SK-N-MC (cell line): Measurements from ENCODE around the gene MAEL.

ENCODE experiments used
- DNase-seq: peaks from one replicate; pipeline ENCODE4 v3.0.0-alpha.2; 2011; ENCODE audit warnings: low read depth, low spot score
- H3K27ac ChIP-seq: fragments of 200-600 bp; sonication (generic); 2 replicates; pipeline ENCODE4 v1.5.1; 2016; ENCODE audit warnings: mixed run types
- H3K36me3 ChIP-seq: fragments of 200-600 bp; sonication (generic); 2 replicates; pipeline ENCODE4 v1.6.1; 2017; ENCODE audit warnings: antibody characterized with exemption, low read length, mixed read lengths; ENCODE audit not compliant: insufficient read depth
- H3K4me3 ChIP-seq: fragments of 200-600 bp; sonication (generic); 2 replicates; pipeline ENCODE4 v1.5.1; 2016
- H3K9ac ChIP-seq: fragments of 200-600 bp; sonication (generic); 2 replicates; pipeline ENCODE4 v1.8.0; 2017; ENCODE audit warnings: mixed run types, mixed read lengths; ENCODE audit not compliant: insufficient read length
- H3K9me3 ChIP-seq: fragments of 200-600 bp; sonication (generic); 2 replicates; pipeline ENCODE4 v1.6.1; 2017; ENCODE audit warnings: low read depth, mild to moderate bottlenecking, antibody characterized with exemption, low read length, moderate library complexity, mixed read lengths
- EZH2 ChIP-seq: fragments of 200-600 bp; sonication (generic); IDR thresholded peaks from one replicate; pipeline ENCODE4 v1.6.1; 2017; ENCODE audit warnings: antibody characterized with exemption
- FOXP2 ChIP-seq: optimal IDR thresholded peaks from 2 replicates; pipeline ENCODE3; 2011; ENCODE audit warnings: mild to moderate bottlenecking, moderate library complexity; ENCODE audit not compliant: insufficient read depth; ENCODE audit errors: extremely low read length, control extremely low read depth
- POLR2AphosphoS5 ChIP-seq: IDR thresholded peaks from 2 replicates; pipeline ENCODE4 v1.6.1; 2012; ENCODE audit warnings: mild to moderate bottlenecking, low read depth, low read length, borderline replicate concordance

MAEL gene

GRCh38 chr1:167056529-167057231 is 67.6 kb downstream of the MAEL start:
- Histone ChIP-seq H3K9me3 (no peaks in the 10 kb centered on the region), H3K27ac (no peak overlapping the region), H3K36me3 (no peaks in the 10 kb centered on the region), H3K4me3 (no peak overlapping the region), H3K9ac (no peak overlapping the region)
- TF ChIP-seq EZH2 (no peak), POLR2AphosphoS5 (no peak), FOXP2 (no peak)
- no peak for DNase-seq

- DNase-seq: no peak
- Histone ChIP-seq H3K36me3 (no peaks in the 10 kb centered on the region), H3K9ac (no peak overlapping the region), H3K27ac (no peak overlapping the region), H3K9me3 (no peaks in the 10 kb centered on the region), H3K4me3 (no peak overlapping the region)
- no peak for TF ChIP-seq FOXP2
Observed at GRCh38 chr1:167057241-167057688, 68.2 kb downstream of the MAEL start.

- DNase-seq: peak; percentile 53
- Histone ChIP-seq H3K4me3 (peak overlapping the region; percentile 61), H3K27ac (no peak overlapping the region), H3K36me3 (no peaks in the 10 kb centered on the region), H3K9ac (peak overlapping the region; percentile 8), H3K9me3 (no peaks in the 10 kb centered on the region)
- TF ChIP-seq FOXP2: no peak
- TF ChIP-seq POLR2AphosphoS5: no peak
- TF ChIP-seq EZH2: no peak
Observed at GRCh38 chr1:167059045-167059808, 70.1 kb downstream of the MAEL start.

GRCh38 chr1:167059809-167060107 is 70.7 kb downstream of the MAEL start:
- no peak for TF ChIP-seq FOXP2
- no peak for TF ChIP-seq EZH2
- TF ChIP-seq POLR2AphosphoS5: no peak
- H3K36me3 ChIP-seq: no peaks in the 10 kb centered on the region
- H3K9me3 ChIP-seq: no peaks in the 10 kb centered on the region
- no peak overlapping the region for H3K27ac ChIP-seq
- DNase-seq: no peak
- H3K9ac ChIP-seq: no peak overlapping the region
- H3K4me3 ChIP-seq: no peak overlapping the region; the same call in 1 of the 2 replicates

- TF ChIP-seq POLR2AphosphoS5 (no peak), FOXP2 (no peak), EZH2 (no peak)
- Histone ChIP-seq H3K4me3 (no peak overlapping the region), H3K36me3 (no peaks in the 10 kb centered on the region), H3K9me3 (no peaks in the 10 kb centered on the region), H3K9ac (no peak overlapping the region), H3K27ac (no peak overlapping the region)
- DNase-seq: no peak
Observed at GRCh38 chr1:167060141-167061072, 71.3 kb downstream of the MAEL start.

- DNase-seq: no peak
- Histone ChIP-seq H3K36me3 (no peaks in the 10 kb centered on the region), H3K9ac (no peak overlapping the region), H3K27ac (no peak overlapping the region), H3K4me3 (no peak overlapping the region), H3K9me3 (no peaks in the 10 kb centered on the region)
- TF ChIP-seq FOXP2 (no peak), POLR2AphosphoS5 (no peak)
Observed at GRCh38 chr1:167061073-167061464, 72.0 kb downstream of the MAEL start.

- Histone ChIP-seq H3K9me3 (no peaks in the 10 kb centered on the region), H3K27ac (no peak overlapping the region), H3K9ac (no peak overlapping the region), H3K4me3 (no peak overlapping the region), H3K36me3 (no peaks in the 10 kb centered on the region)
- TF ChIP-seq POLR2AphosphoS5 (no peak), FOXP2 (no peak), EZH2 (no peak)
- DNase-seq: no peak
Observed at GRCh38 chr1:167064621-167065020, 75.5 kb downstream of the MAEL start.

GRCh38 chr1:167065471-167065870 is 76.4 kb downstream of the MAEL start:
- TF ChIP-seq FOXP2 (no peak), EZH2 (no peak), POLR2AphosphoS5 (no peak)
- Histone ChIP-seq H3K9ac (no peak overlapping the region), H3K4me3 (no peak overlapping the region), H3K36me3 (no peaks in the 10 kb centered on the region), H3K9me3 (no peaks in the 10 kb centered on the region), H3K27ac (no peak overlapping the region)
- no peak for DNase-seq
